OCI-LY1 (cell line): ENCODE data around the gene PLA2G7.

Experiments
- H2AFZ ChIP-seq: fragments of 200-600 bp; sonication (generic), shearing (Covaris generic); 2 replicates; pipeline ENCODE4 v1.6.0; 2014; ENCODE audit warnings: antibody characterized with exemption, mild to moderate bottlenecking, low read length
- H3F3A ChIP-seq: fragments of 200-600 bp; sonication (generic), shearing (Covaris generic); 2 replicates; pipeline ENCODE4 v1.6.0; 2014; ENCODE audit warnings: mild to moderate bottlenecking, antibody characterized with exemption, low read length, moderate library complexity; ENCODE audit not compliant: insufficient read depth
- H3K27ac ChIP-seq: fragments of 200-600 bp; sonication (generic); 2 replicates; pipeline ENCODE4 v1.5.1; 2014; ENCODE audit warnings: low read length, mixed run types, mild to moderate bottlenecking, low read depth; ENCODE audit not compliant: poor library complexity, severe bottlenecking
- H3K27me3 ChIP-seq: fragments of 200-600 bp; sonication (generic); 2 replicates; pipeline ENCODE4 v1.6.0; 2014; ENCODE audit warnings: antibody characterized with exemption, mild to moderate bottlenecking, low read length, moderate library complexity; ENCODE audit not compliant: insufficient read depth
- H3K36me3 ChIP-seq: fragments of 200-600 bp; sonication (generic); 2 replicates; pipeline ENCODE4 v1.6.1; 2014; ENCODE audit warnings: mild to moderate bottlenecking, antibody characterized with exemption, low read length, moderate library complexity, mixed read lengths; ENCODE audit not compliant: insufficient read depth
- H3K4me1 ChIP-seq: fragments of 200-600 bp; sonication (generic); 2 replicates; pipeline ENCODE4 v1.5.1; 2014; ENCODE audit warnings: mild to moderate bottlenecking, low read length, moderate library complexity; ENCODE audit not compliant: insufficient read depth, severe bottlenecking
- H3K4me2 ChIP-seq: fragments of 200-600 bp; sonication (generic), shearing (Covaris generic); 2 replicates; pipeline ENCODE4 v1.6.1; 2014; ENCODE audit warnings: low read length
- H3K4me3 ChIP-seq: fragments of 200-600 bp; sonication (generic); 2 replicates; pipeline ENCODE4 v1.5.1; 2014; ENCODE audit warnings: low read length, low read depth, mild to moderate bottlenecking, mixed read lengths; ENCODE audit not compliant: poor library complexity, severe bottlenecking
- H3K79me2 ChIP-seq: fragments of 200-600 bp; shearing (Covaris generic); 2 replicates; pipeline ENCODE4 v1.6.1; 2016; ENCODE audit warnings: mixed run types, low read length, mixed read lengths; ENCODE audit not compliant: insufficient read depth
- H3K9ac ChIP-seq: fragments of 200-600 bp; sonication (generic), shearing (Covaris generic); 2 replicates; pipeline ENCODE4 v1.6.1; 2014; ENCODE audit warnings: mild to moderate bottlenecking, low read length, mixed read lengths
- H3K9me2 ChIP-seq: fragments of 200-600 bp; sonication (generic), shearing (Covaris generic); 2 replicates; pipeline ENCODE4 v1.6.1; 2014; ENCODE audit warnings: low read depth, mild to moderate bottlenecking, low read length, mixed read lengths
- H3K9me3 ChIP-seq: fragments of 200-600 bp; shearing (Covaris generic); 2 replicates; pipeline ENCODE4 v1.6.1; 2014; ENCODE audit warnings: low read length, mixed read lengths
- H4K20me1 ChIP-seq: fragments of 200-600 bp; sonication (generic), shearing (Covaris generic); 2 replicates; pipeline ENCODE4 v1.6.0; 2016; ENCODE audit warnings: mild to moderate bottlenecking, low read length; ENCODE audit not compliant: insufficient read depth
- EZH2 ChIP-seq: fragments of 200-600 bp; sonication (generic), shearing (Covaris generic); IDR thresholded peaks from 2 replicates; pipeline ENCODE4 v1.8.0; 2017; ENCODE audit warnings: borderline replicate concordance, mixed run types, mild to moderate bottlenecking, antibody characterized with exemption, low read length, moderate library complexity, mixed read lengths
- TF ChIP-seq, protein P1 (sequence below): fragments of 200-600 bp; sonication (generic), shearing (Covaris generic); IDR thresholded peaks from 2 replicates; pipeline ENCODE4 v1.5.1; 2017; ENCODE audit warnings: mild to moderate bottlenecking, antibody characterized with exemption, low read length, moderate library complexity, mixed read lengths

The PLA2G7 gene

DNA sequence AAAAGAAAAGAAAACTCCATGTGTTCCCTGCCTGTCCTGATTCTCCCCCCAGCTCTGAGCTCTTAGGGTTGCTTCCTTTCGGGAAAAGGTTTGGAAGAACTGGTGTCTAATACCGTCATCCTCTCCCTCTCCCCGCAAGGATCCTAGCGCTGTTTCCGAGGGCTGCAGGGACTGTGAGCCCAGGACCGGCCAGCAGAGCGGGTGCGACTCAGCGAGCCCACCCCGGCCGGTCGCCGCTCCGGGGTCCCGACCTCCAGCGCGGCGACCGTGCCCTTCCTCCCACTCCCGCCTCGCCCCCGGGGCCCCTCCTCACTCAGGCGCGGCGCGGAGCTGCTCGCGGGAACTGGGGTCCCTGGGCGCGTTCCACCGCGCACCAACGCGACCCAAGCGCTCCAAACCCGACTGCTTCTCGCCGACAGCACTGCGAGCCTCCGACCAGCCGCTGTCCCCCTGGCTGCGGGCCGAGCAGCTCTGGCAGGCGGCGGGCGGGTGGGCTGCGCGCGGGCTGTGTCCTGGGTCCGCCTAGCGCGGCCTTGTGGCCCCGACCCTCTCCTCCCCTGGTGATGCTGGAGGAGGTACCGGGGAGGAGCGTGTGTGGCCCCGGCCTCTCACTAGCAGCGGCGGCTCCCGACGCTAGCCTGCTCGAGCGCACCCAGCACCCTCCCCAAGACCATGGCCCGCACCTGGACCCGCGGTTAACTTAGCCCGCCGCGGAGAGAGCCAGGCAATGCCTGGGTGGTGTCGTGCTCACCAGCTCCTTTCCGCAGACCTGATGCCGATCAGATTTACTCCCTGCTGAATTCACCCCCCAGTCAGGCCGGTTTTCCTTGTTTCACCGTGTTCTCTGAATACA is at the start of gene PLA2G7:
PLA2G7 (minus strand) TSS at position 509 of the 853 bp plus-strand sequence. CDS start 12,484 bp downstream, outside the sequence.
- no peaks in the 10 kb centered on the region for H3K4me1 ChIP-seq
- H3K4me3 ChIP-seq, result peak within 1 kb of the TSS; percentile 46
- H3F3A ChIP-seq, result no peaks in the 10 kb centered on the region
- no peak within 1 kb of the TSS for H3K9ac ChIP-seq
- TF ChIP-seq, protein P1, sequence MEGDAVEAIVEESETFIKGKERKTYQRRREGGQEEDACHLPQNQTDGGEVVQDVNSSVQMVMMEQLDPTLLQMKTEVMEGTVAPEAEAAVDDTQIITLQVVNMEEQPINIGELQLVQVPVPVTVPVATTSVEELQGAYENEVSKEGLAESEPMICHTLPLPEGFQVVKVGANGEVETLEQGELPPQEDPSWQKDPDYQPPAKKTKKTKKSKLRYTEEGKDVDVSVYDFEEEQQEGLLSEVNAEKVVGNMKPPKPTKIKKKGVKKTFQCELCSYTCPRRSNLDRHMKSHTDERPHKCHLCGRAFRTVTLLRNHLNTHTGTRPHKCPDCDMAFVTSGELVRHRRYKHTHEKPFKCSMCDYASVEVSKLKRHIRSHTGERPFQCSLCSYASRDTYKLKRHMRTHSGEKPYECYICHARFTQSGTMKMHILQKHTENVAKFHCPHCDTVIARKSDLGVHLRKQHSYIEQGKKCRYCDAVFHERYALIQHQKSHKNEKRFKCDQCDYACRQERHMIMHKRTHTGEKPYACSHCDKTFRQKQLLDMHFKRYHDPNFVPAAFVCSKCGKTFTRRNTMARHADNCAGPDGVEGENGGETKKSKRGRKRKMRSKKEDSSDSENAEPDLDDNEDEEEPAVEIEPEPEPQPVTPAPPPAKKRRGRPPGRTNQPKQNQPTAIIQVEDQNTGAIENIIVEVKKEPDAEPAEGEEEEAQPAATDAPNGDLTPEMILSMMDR, result no peak
- no peak for TF ChIP-seq EZH2
- H3K9me2 ChIP-seq, result no peaks in the 10 kb centered on the region
- H3K79me2 ChIP-seq, result no peaks in the 10 kb centered on the region
- no peaks in the 10 kb centered on the region for H3K36me3 ChIP-seq
- H2AFZ ChIP-seq, result no peak within 1 kb of the TSS
- peak within 1 kb of the TSS; percentile 59 for H3K4me2 ChIP-seq
- H3K9me3 ChIP-seq, result no peaks in the 10 kb centered on the region
- H3K27me3 ChIP-seq, result 0 out of 2 replicates have a peak, but pooled peaks cover 5% of the 10 kb centered on the region
- no peak within 1 kb of the TSS for H3K27ac ChIP-seq
- H4K20me1 ChIP-seq, result no peaks in the 10 kb centered on the region

DNA sequence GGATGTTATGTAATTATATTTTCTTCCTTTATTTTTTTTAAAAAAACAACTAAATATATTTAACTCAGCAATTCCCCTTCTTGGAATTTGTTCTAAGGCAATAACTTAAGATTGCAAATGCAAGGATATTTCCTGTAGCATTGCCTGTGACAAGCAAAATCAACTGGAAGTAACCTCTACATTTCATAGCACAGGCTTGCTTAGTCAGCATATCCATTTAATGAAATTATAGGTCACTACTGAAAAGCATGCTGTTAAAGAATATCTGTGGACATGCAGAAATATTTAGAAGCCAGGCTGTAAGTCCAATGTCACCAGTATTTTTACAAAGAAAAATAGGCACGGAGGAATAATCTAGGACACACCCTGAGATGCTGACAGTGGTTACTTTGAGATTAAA is 49.4 kb upstream of the PLA2G7 start:
- no peaks in the 10 kb centered on the region for H3K79me2 ChIP-seq
- H3K4me3 ChIP-seq, result no peak overlapping the region
- no peaks in the 10 kb centered on the region for H3K9me2 ChIP-seq
- no peaks in the 10 kb centered on the region for H3K4me1 ChIP-seq
- no peaks in the 10 kb centered on the region for H3F3A ChIP-seq
- TF ChIP-seq EZH2, result no peak
- TF ChIP-seq, protein P1, result no peak
- no peak overlapping the region for H3K27ac ChIP-seq
- no peaks in the 10 kb centered on the region for H3K9me3 ChIP-seq
- no peaks in the 10 kb centered on the region for H4K20me1 ChIP-seq
- H3K36me3 ChIP-seq, result no peaks in the 10 kb centered on the region
- H3K9ac ChIP-seq, result no peak overlapping the region
- no peak overlapping the region for H2AFZ ChIP-seq
- no peaks in the 10 kb centered on the region for H3K27me3 ChIP-seq
- no peak overlapping the region for H3K4me2 ChIP-seq

DNA sequence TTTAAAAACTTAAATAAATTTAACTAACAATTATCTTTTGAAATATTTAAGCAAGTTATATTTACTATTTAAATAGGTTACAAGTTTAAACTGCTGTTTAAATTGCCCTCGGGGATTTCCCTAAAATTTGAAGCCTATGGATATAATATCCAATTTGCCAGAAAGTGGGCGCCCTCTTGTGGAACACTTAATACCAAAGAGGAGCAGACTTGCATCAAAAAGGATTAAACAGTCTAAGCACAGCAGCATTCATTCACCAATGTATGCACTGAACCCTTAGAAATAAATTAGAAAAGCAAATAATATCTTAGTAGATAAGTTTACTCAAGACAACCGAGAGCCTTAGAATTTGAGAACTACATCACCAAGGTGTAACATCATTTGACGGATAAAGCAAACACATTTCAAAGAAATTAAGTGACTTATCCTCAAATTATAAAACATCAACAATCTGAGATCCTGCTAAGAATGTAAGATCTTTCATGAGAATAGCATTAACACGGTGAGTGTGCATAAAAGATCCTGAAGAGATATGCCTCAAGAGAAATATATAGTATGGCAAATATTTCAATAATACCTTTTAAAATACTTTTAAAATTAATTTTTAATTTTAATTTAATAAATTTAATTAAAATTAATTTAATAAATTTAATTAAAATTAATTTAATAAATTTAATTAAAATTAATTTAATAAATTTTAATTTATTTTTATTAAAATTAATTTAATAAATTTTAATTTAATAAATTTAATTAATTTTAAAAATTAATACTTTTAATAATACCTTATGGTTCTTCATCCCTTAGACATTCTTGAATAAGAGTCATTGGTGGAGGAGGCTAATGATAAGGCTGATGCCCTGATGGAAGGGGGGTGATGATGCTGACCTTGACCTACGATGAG is 46.6 kb upstream of the PLA2G7 start:
- no peak for TF ChIP-seq EZH2
- TF ChIP-seq, protein P1, result peak; percentile 73

More for the DNA sequence above, 46.6 kb upstream of the PLA2G7 start:
- Histone ChIP-seq H3K4me3 (no peak overlapping the region), H3F3A (no peaks in the 10 kb centered on the region), H3K27ac (no peak overlapping the region), H3K9me2 (no peaks in the 10 kb centered on the region), H3K27me3 (no peaks in the 10 kb centered on the region), H3K9me3 (no peaks in the 10 kb centered on the region), H3K9ac (no peak overlapping the region), H3K36me3 (no peaks in the 10 kb centered on the region), H3K79me2 (no peaks in the 10 kb centered on the region), H4K20me1 (no peaks in the 10 kb centered on the region), H3K4me2 (no peak overlapping the region), H2AFZ (no peak overlapping the region), H3K4me1 (no peaks in the 10 kb centered on the region)
